ENCODE data around the gene SLC27A3. TPM values are rescaled to one million over a fixed set of nuclear protein-coding genes. Genes with fewer than 3 reads are reported as not detected.

SLC27A3 gene
- total and polyA plus RNA-seq, 9 of the 15 experiments (the other 6 are each of a cell fraction or from before 2014, with no cell fraction given) = 0.57 to 5.2 (median 2.8) TPM

DNA sequence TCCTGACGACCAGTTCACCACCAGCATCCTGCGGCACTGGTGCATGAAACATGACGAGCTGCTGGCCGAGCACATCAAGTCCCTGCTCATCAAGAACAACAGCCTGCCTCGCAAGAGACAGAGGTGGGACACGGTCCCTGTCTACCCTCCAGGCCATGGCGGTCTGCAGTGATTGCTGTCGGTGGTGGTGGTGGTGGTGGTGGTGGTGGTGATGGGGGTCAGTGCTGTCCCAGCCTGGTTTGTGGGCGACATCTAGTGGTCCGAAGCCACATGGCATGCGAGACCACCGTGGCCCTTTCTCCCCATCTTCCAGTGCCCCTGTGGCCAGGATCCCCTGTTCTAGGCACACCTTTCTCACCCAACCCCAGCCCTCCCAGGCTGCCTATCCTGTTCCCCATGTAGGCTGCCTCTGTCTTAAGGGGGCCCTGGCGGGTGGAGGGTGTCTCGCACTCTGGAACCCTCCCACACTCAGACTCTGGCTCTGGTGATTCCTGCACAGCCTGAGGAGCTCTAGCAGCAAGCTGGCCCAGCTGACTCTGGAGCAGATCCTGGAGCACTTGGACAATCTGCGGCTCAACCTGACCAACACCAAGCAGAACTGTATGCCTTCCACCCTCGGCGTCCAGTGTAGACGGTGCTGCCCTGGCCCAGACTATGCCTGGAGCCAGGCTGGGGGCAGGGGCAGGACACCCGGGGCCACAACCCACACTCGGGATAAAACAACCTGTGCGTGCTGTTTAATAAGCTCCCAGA, 3.2 kb upstream of the SLC27A3 start:
- Histone ChIP-seq H3K27me3 (ENCODE audit: control insufficient read depth in 2 of 2, insufficient read depth in 2 of 2, low read length in 2 of 2) (no peaks in the 10 kb centered on the region), H4K20me1 (replicated peaks; ENCODE audit: control insufficient read depth, insufficient read depth, low read length) (no peaks in the 10 kb centered on the region), H3K4me2 (ENCODE audit: insufficient read depth, low read length) (no peak overlapping the region), H3K4me1 (replicated peaks in 1 of 2; ENCODE audit: control insufficient read depth in 2 of 2, insufficient read depth in 2 of 2, low read length in 2 of 2) (peaks cover 0 to 28% of the 10 kb centered on the region in 2 experiments; a peak in 3 of 5 replicates), H3K9me3 (replicated peaks; ENCODE audit: control insufficient read depth, insufficient read depth, low read depth, low read length) (no peaks in the 10 kb centered on the region), H3K36me3 (ENCODE audit: control insufficient read depth, insufficient read depth, low read length) (peaks cover 48% of the 10 kb centered on the region), H3K79me2 (ENCODE audit: control insufficient read depth, insufficient read depth, low read length) (no peaks in the 10 kb centered on the region), H3K27ac (ENCODE audit: extremely low read depth, low read depth, low read length) (no peak overlapping the region), H2AFZ (ENCODE audit: low read depth, low read length) (no peak overlapping the region), H3K9ac (ENCODE audit: insufficient read depth in 1 of 2, low read depth in 2 of 2, low read length in 2 of 2) (no peak overlapping the region), H3K4me3 (no peak overlapping the region), H3K9me1 (ENCODE audit: control insufficient read depth, insufficient read depth, low read length) (peaks cover 4% of the 10 kb centered on the region)
- intact Hi-C loops (cut with micrococcal nuclease) (loop anchor here (5.0 to 10.0 kb wide), 2 partner anchors 95 to 257 kb away; partner anchors contain the start of gene NPR1), in situ Hi-C loops (cut with MboI) (no loop called here)
- ChIA-PET POLR2A (interaction anchor here (3.2 kb wide), 1 partner anchor 218 kb away, joined by 11 read pairs; the partner anchor contains the start of gene RPS27), CTCF (ENCODE audit: low intra/inter-chr PET ratio) (interaction anchor here (1.3 to 1.7 kb wide), 2 partner anchors 94 to 260 kb away, joined by 4 to 9 read pairs; partner anchors contain the start of gene NPR1)
- BruUV-seq (replicated peaks) = no TSS peak
- ATAC-seq (peak; percentile 54), DNase-seq (ENCODE audit: extremely low read depth in 1 of 4, low spot score in 3 of 4) (peak; percentile 44 to 54 (median 44)), FAIRE-seq (peak; percentile 42)
- WGBS (ENCODE audit: insufficient coverage, low coverage, missing lambda C conversion rate) = 67% methylated on average over 19 of the region's 21 CpGs
- TF ChIP-seq STAG1 (CRISPR knock-in tag; IDR thresholded peaks at IDR 0.05; ENCODE audit: borderline replicate concordance) = peak; percentile 75; the same call in 1 of the 2 replicates
- no peak for TF ChIP-seq SAP30 (IDR thresholded peaks at IDR 0.05; ENCODE audit: borderline replicate concordance, insufficient read depth, low read depth, low read length, poor library complexity, severe bottlenecking)
- no peak for TF ChIP-seq ZBTB11 (CRISPR knock-in tag; IDR thresholded peaks at IDR 0.05)
- no peak for TF ChIP-seq THRB (CRISPR knock-in tag; conservative IDR thresholded peaks at IDR 0.05)
- TF ChIP-seq, protein P1, sequence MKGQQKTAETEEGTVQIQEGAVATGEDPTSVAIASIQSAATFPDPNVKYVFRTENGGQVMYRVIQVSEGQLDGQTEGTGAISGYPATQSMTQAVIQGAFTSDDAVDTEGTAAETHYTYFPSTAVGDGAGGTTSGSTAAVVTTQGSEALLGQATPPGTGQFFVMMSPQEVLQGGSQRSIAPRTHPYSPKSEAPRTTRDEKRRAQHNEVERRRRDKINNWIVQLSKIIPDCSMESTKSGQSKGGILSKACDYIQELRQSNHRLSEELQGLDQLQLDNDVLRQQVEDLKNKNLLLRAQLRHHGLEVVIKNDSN (CRISPR knock-in tag; IDR thresholded peaks at IDR 0.05) = no peak
- peak; percentile 21 to 66; a peak in 2 of 4 replicates for TF ChIP-seq RAD21 (CRISPR knock-in tag; conservative IDR thresholded peaks at IDR 0.05 in 1 of 2, IDR thresholded peaks at IDR 0.05 in 1 of 2)
- TF ChIP-seq, protein P2, sequence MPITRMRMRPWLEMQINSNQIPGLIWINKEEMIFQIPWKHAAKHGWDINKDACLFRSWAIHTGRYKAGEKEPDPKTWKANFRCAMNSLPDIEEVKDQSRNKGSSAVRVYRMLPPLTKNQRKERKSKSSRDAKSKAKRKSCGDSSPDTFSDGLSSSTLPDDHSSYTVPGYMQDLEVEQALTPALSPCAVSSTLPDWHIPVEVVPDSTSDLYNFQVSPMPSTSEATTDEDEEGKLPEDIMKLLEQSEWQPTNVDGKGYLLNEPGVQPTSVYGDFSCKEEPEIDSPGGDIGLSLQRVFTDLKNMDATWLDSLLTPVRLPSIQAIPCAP (CRISPR knock-in tag; IDR thresholded peaks at IDR 0.05; ENCODE audit: borderline replicate concordance) = no peak
- TF ChIP-seq, protein P3, sequence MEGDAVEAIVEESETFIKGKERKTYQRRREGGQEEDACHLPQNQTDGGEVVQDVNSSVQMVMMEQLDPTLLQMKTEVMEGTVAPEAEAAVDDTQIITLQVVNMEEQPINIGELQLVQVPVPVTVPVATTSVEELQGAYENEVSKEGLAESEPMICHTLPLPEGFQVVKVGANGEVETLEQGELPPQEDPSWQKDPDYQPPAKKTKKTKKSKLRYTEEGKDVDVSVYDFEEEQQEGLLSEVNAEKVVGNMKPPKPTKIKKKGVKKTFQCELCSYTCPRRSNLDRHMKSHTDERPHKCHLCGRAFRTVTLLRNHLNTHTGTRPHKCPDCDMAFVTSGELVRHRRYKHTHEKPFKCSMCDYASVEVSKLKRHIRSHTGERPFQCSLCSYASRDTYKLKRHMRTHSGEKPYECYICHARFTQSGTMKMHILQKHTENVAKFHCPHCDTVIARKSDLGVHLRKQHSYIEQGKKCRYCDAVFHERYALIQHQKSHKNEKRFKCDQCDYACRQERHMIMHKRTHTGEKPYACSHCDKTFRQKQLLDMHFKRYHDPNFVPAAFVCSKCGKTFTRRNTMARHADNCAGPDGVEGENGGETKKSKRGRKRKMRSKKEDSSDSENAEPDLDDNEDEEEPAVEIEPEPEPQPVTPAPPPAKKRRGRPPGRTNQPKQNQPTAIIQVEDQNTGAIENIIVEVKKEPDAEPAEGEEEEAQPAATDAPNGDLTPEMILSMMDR (IDR thresholded peaks at IDR 0.05 in 2 of 3, conservative IDR thresholded peaks at IDR 0.05 in 1 of 3; ENCODE audit: insufficient read depth in 2 of 3, low read depth in 1 of 3, low read length in 3 of 3) = peak; percentile 62 to 75 (median 67)
- TF ChIP-seq ZNF717 (CRISPR knock-in tag; IDR thresholded peaks at IDR 0.05) = no peak

Data from K562 (cell line).